Measurements from ENCODE around the gene AKAP13.

DNA sequence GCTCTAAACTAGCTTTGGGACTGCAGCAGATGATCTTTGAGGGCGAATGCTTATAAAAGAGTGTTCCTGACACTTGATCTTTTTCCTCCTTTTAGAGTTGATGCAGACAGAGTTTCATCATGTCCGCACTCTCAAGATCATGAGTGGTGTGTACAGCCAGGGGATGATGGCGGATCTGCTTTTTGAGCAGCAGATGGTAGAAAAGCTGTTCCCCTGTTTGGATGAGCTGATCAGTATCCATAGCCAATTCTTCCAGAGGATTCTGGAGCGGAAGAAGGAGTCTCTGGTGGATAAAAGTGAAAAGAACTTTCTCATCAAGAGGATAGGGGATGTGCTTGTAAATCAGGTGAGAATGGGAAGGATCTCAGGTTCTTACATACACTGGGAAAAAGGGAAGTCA, 338.6 kb downstream of the AKAP13 start:
- TF ChIP-seq, protein P1, sequence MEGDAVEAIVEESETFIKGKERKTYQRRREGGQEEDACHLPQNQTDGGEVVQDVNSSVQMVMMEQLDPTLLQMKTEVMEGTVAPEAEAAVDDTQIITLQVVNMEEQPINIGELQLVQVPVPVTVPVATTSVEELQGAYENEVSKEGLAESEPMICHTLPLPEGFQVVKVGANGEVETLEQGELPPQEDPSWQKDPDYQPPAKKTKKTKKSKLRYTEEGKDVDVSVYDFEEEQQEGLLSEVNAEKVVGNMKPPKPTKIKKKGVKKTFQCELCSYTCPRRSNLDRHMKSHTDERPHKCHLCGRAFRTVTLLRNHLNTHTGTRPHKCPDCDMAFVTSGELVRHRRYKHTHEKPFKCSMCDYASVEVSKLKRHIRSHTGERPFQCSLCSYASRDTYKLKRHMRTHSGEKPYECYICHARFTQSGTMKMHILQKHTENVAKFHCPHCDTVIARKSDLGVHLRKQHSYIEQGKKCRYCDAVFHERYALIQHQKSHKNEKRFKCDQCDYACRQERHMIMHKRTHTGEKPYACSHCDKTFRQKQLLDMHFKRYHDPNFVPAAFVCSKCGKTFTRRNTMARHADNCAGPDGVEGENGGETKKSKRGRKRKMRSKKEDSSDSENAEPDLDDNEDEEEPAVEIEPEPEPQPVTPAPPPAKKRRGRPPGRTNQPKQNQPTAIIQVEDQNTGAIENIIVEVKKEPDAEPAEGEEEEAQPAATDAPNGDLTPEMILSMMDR (IDR thresholded peaks at IDR 0.05; ENCODE audit: poor library complexity, severe bottlenecking) = no peak
- no peak for TF ChIP-seq REST (IDR thresholded peaks at IDR 0.05; ENCODE audit: borderline replicate concordance)
- TF ChIP-seq TAF1 (IDR thresholded peaks at IDR 0.05; ENCODE audit: low read depth) = no peak

Measured in neural cell (in vitro differentiated cells).